Measurements from ENCODE around the gene AMACR. TPM values are rescaled to one million over a fixed set of nuclear protein-coding genes. Genes with fewer than 3 reads are reported as not detected.

The AMACR gene
- total RNA-seq, 1 experiment from 2014 or later = 9.1 TPM

- Mint-ChIP-seq H3K4me3 (ENCODE audit: low read depth, unreplicated experiment) (no peak overlapping the region), H3K9me3 (ENCODE audit: low read depth, unreplicated experiment) (no peaks in the 10 kb centered on the region), H3K36me3 (ENCODE audit: insufficient read depth, unreplicated experiment) (no peaks in the 10 kb centered on the region), H3K27ac (ENCODE audit: unreplicated experiment) (no peak overlapping the region), H3K27me3 (ENCODE audit: unreplicated experiment) (no peaks in the 10 kb centered on the region), H3K4me1 (ENCODE audit: low read depth, unreplicated experiment) (no peaks in the 10 kb centered on the region)
- CTCF ChIA-PET = no interaction called here
- intact Hi-C loops (cut with micrococcal nuclease; ENCODE audit: unreplicated experiment) = loop anchor here (2.0 to 5.0 kb wide), 2 partner anchors 456 to 469 kb away; no protein-coding TSS in a partner anchor
- no TSS peak for BruUV-seq (replicated peaks)
- no peak for TF ChIP-seq CTCF (IDR thresholded peaks at IDR 0.05; ENCODE audit: unreplicated experiment)
- DNase-seq = no peak
These were observed 12.0 kb downstream of the AMACR start for GRCh38 chr5:33995865-33996264.

GRCh38 chr5:33994845-33995244, 13.0 kb downstream of the AMACR start:
- no peak for DNase-seq
- Mint-ChIP-seq H3K4me3 (ENCODE audit: low read depth, unreplicated experiment) (no peak overlapping the region), H3K4me1 (ENCODE audit: low read depth, unreplicated experiment) (no peaks in the 10 kb centered on the region), H3K27me3 (ENCODE audit: unreplicated experiment) (no peaks in the 10 kb centered on the region), H3K36me3 (ENCODE audit: insufficient read depth, unreplicated experiment) (no peaks in the 10 kb centered on the region), H3K9me3 (ENCODE audit: low read depth, unreplicated experiment) (no peaks in the 10 kb centered on the region), H3K27ac (ENCODE audit: unreplicated experiment) (no peak overlapping the region)
- BruUV-seq (replicated peaks) = no TSS peak
- no peak for TF ChIP-seq CTCF (IDR thresholded peaks at IDR 0.05; ENCODE audit: unreplicated experiment)
- intact Hi-C loops (cut with micrococcal nuclease; ENCODE audit: unreplicated experiment) = loop anchor here (5.0 kb wide), 1 partner anchor 457 kb away; no protein-coding TSS in a partner anchor
- CTCF ChIA-PET = no interaction called here

GRCh38 chr5:33992864-33993263, 15.0 kb downstream of the AMACR start:
- no peaks in the 10 kb centered on the region for H3K27me3 Mint-ChIP-seq (ENCODE audit: unreplicated experiment)
- H3K36me3 Mint-ChIP-seq (ENCODE audit: insufficient read depth, unreplicated experiment) = no peaks in the 10 kb centered on the region
- BruUV-seq (replicated peaks) = no TSS peak
- H3K27ac Mint-ChIP-seq (ENCODE audit: unreplicated experiment) = no peak overlapping the region
- no peak for TF ChIP-seq CTCF (IDR thresholded peaks at IDR 0.05; ENCODE audit: unreplicated experiment)
- no peak overlapping the region for H3K4me3 Mint-ChIP-seq (ENCODE audit: low read depth, unreplicated experiment)
- H3K9me3 Mint-ChIP-seq (ENCODE audit: low read depth, unreplicated experiment) = no peaks in the 10 kb centered on the region
- H3K4me1 Mint-ChIP-seq (ENCODE audit: low read depth, unreplicated experiment) = no peaks in the 10 kb centered on the region
- CTCF ChIA-PET = interaction anchor here (0.6 kb wide), 1 partner anchor 92 kb away, joined by 3 read pairs; no protein-coding TSS in a partner anchor
- intact Hi-C loops (cut with micrococcal nuclease; ENCODE audit: unreplicated experiment) = no loop called here
- DNase-seq = no peak

GRCh38 chr5:33985447-33985846, 22.4 kb downstream of the AMACR start:
- no TSS peak for BruUV-seq (replicated peaks)

More at GRCh38 chr5:33985447-33985846, 22.4 kb downstream of the AMACR start:
- Mint-ChIP-seq H3K4me1 (ENCODE audit: low read depth, unreplicated experiment) (no peaks in the 10 kb centered on the region), H3K4me3 (ENCODE audit: low read depth, unreplicated experiment) (no peak overlapping the region), H3K27me3 (ENCODE audit: unreplicated experiment) (no peaks in the 10 kb centered on the region), H3K9me3 (ENCODE audit: low read depth, unreplicated experiment) (no peaks in the 10 kb centered on the region), H3K36me3 (ENCODE audit: insufficient read depth, unreplicated experiment) (no peaks in the 10 kb centered on the region), H3K27ac (ENCODE audit: unreplicated experiment) (no peak overlapping the region)
- no peak for TF ChIP-seq CTCF (IDR thresholded peaks at IDR 0.05; ENCODE audit: unreplicated experiment)
- intact Hi-C loops (cut with micrococcal nuclease; ENCODE audit: unreplicated experiment) = no loop called here
- no peak for DNase-seq
- CTCF ChIA-PET = no interaction called here

Data from Calu3 (cell line).